KMS-11 (cell line): ENCODE results near the gene GSE1.

Experiments
- H2AFZ ChIP-seq: fragments of 200-600 bp; sonication (generic); 2 replicates; pipeline ENCODE4 v1.6.1; 2016; ENCODE audit warnings: antibody characterized with exemption, mixed run types, low read depth
- H3K27ac ChIP-seq: fragments of 200-600 bp; sonication (generic); 2 replicates; pipeline ENCODE4 v1.6.1; 2016; ENCODE audit warnings: mild to moderate bottlenecking, mixed run types
- H3K27me3 ChIP-seq: fragments of 200-600 bp; sonication (generic); 2 replicates; pipeline ENCODE4 v1.6.1; 2017; ENCODE audit warnings: mild to moderate bottlenecking, low read depth, mixed run types, moderate library complexity; ENCODE audit not compliant: insufficient read depth
- H3K36me3 ChIP-seq: fragments of 200-600 bp; sonication (generic); 2 replicates; pipeline ENCODE4 v1.6.1; 2017; ENCODE audit warnings: mild to moderate bottlenecking, mixed run types; ENCODE audit not compliant: insufficient read depth
- H3K4me1 ChIP-seq: fragments of 200-600 bp; sonication (generic); 2 replicates; pipeline ENCODE4 v1.6.1; 2016; ENCODE audit warnings: mild to moderate bottlenecking, low read depth, mixed run types; ENCODE audit not compliant: poor library complexity, severe bottlenecking
- H3K4me2 ChIP-seq: fragments of 200-600 bp; sonication (generic); 2 replicates; pipeline ENCODE4 v1.7.0; 2016; ENCODE audit warnings: mild to moderate bottlenecking, mixed run types
- H3K4me3 ChIP-seq: fragments of 200-600 bp; sonication (generic); IDR thresholded peaks from 2 replicates; pipeline ENCODE4 v1.6.1; 2017; ENCODE audit warnings: low read depth, low read length, mixed read lengths; ENCODE audit not compliant: insufficient read depth
- H3K79me2 ChIP-seq: fragments of 200-600 bp; sonication (generic); 2 replicates; pipeline ENCODE4 v1.6.1; 2016; ENCODE audit warnings: low read depth, mixed run types; ENCODE audit not compliant: insufficient read depth
- H3K9ac ChIP-seq: fragments of 200-600 bp; sonication (generic); 2 replicates; pipeline ENCODE4 v1.6.1; 2016; ENCODE audit warnings: mild to moderate bottlenecking, mixed run types
- H4K20me1 ChIP-seq: fragments of 200-600 bp; sonication (generic); 2 replicates; pipeline ENCODE4 v1.6.1; 2016; ENCODE audit warnings: mild to moderate bottlenecking, mixed run types; ENCODE audit not compliant: insufficient read depth
- TF ChIP-seq, protein P1 (sequence below): fragments of 200-600 bp; sonication (generic); conservative IDR thresholded peaks from 2 replicates; pipeline ENCODE4 v1.6.1; 2017; ENCODE audit warnings: low read depth, mild to moderate bottlenecking, antibody characterized with exemption, low read length, moderate library complexity, mixed read lengths

The GSE1 gene

DNA sequence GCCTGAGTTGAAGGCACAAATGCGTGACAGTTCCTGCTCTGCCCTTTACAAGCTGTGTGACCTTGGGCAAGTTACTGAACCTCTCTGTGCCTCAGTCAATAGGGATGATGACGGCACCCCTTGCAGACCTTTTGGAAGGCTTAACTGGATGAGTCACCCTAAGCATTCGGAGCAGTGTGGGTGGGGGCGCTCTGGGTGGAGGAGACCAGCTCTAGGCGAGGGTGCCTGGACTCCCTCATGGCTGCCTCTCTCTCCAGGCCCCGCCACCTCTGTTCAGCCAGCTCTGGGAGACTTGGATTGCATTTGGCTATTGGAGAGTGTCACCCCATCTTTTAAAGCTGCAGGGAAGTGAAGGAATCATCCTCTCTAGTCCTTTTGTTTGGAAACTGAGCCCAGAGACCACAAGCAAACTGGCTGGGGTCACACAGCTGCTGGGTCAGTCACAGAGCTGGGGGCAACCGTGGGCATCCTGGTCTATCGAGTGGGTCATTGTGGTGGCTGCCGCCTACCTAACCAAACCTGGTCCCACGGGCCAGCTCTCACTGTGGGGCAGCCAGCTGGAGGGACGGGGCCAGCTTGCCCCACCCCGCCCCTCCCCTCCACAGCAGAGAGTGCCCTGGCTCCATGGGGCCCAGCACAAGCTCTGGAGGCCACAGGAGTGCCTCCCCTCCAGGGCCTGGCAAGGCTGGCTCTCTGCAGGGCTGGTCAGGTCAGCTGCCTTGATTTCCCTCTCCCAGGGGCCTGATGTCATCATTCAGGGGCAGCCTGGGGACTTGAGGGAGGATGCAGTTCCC is 20.2 kb upstream of the GSE1 start:
- no peak overlapping the region for H2AFZ ChIP-seq
- H3K4me3 ChIP-seq = no peak overlapping the region
- H3K9ac ChIP-seq = no peak overlapping the region
- H3K79me2 ChIP-seq = no peaks in the 10 kb centered on the region
- H3K4me2 ChIP-seq = no peak overlapping the region
- TF ChIP-seq, protein P1, sequence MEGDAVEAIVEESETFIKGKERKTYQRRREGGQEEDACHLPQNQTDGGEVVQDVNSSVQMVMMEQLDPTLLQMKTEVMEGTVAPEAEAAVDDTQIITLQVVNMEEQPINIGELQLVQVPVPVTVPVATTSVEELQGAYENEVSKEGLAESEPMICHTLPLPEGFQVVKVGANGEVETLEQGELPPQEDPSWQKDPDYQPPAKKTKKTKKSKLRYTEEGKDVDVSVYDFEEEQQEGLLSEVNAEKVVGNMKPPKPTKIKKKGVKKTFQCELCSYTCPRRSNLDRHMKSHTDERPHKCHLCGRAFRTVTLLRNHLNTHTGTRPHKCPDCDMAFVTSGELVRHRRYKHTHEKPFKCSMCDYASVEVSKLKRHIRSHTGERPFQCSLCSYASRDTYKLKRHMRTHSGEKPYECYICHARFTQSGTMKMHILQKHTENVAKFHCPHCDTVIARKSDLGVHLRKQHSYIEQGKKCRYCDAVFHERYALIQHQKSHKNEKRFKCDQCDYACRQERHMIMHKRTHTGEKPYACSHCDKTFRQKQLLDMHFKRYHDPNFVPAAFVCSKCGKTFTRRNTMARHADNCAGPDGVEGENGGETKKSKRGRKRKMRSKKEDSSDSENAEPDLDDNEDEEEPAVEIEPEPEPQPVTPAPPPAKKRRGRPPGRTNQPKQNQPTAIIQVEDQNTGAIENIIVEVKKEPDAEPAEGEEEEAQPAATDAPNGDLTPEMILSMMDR = no peak
- no peaks in the 10 kb centered on the region for H4K20me1 ChIP-seq
- H3K36me3 ChIP-seq = no peaks in the 10 kb centered on the region
- H3K27me3 ChIP-seq = peaks cover 67% of the 10 kb centered on the region
- peaks cover 17% of the 10 kb centered on the region for H3K4me1 ChIP-seq
- H3K27ac ChIP-seq = no peak overlapping the region

DNA sequence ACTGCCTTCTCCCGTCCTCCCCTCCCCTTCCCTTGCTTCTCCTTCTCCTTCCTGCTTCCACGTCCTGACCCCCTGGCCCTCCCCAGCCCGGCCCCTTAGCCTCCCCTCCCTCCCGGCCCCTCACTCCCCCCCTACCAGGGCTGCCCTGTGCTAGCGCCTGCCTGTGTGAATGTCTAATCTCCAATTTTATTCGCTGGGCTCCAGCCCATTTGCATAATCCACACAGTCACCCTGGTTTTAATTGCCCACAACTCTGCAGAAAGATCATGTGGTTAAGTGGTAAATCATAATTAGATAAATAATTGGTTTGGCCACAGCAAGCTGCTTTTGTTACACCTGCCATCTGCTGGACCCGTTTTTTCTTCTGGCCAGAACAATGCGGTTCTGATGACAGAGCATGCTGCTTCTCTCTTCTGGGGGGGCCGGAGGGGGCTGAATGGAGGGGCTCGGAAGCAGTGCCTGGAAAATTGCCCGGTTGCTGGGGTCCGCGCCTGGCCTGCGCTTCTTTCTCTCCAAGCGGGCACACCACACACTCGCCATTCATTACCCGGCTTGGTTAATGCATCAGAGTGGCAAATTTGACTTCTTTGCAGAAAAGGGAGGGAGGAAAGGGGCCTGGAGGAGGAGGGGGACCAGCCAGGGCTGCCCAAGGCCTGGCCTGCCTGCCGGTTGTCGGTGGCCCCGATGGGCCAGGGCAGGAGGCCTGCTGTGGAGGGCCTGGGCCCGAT is 19.5 kb upstream of the GSE1 start:
- Histone ChIP-seq H3K4me3 (no peak overlapping the region), H2AFZ (no peak overlapping the region), H3K79me2 (no peaks in the 10 kb centered on the region), H3K27ac (no peak overlapping the region), H4K20me1 (no peaks in the 10 kb centered on the region), H3K4me1 (peaks cover 17% of the 10 kb centered on the region), H3K27me3 (peaks cover 65% of the 10 kb centered on the region), H3K4me2 (no peak overlapping the region), H3K36me3 (no peaks in the 10 kb centered on the region), H3K9ac (no peak overlapping the region)
- TF ChIP-seq, protein P1 = no peak

DNA sequence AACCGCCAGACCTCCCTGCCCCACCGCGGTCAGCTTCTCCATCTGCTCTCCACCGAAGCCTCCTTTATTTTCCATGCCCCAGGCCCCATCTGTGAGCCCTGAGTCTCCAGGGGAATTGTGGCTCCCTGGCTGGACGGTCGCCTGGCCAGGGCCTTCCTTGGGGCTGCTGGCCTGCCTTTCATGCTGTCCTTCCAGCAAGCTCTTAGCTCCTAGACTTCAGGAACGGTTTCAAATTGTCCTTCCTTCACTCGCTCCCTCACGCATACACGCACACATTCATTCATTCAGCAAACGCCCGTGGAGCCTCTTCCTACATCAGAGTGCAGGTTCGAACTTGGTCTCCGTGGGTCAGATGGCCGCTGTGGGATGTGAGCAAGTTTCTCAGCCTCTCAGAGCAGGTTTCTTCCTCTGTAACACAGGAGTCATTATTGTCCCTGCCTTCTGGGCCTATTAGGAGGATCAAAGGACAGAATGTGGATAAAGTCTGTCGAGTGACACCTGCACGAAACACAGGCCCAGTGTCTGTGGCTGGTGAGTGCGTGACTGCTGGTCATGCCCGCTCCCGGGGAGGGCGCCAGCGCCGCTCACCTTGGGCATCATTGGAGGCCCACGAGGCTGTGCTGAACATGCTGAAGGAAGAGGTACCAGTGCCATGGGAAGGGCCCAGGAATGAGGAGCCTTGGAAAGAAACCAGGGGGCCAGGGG is 18.7 kb upstream of the GSE1 start:
- Histone ChIP-seq H3K4me1 (peaks cover 17% of the 10 kb centered on the region), H3K27ac (no peak overlapping the region), H3K36me3 (no peaks in the 10 kb centered on the region), H2AFZ (no peak overlapping the region), H3K9ac (no peak overlapping the region), H3K4me3 (no peak overlapping the region), H4K20me1 (no peaks in the 10 kb centered on the region), H3K4me2 (no peak overlapping the region), H3K79me2 (no peaks in the 10 kb centered on the region), H3K27me3 (peaks cover 65% of the 10 kb centered on the region)
- TF ChIP-seq, protein P1 = no peak

DNA sequence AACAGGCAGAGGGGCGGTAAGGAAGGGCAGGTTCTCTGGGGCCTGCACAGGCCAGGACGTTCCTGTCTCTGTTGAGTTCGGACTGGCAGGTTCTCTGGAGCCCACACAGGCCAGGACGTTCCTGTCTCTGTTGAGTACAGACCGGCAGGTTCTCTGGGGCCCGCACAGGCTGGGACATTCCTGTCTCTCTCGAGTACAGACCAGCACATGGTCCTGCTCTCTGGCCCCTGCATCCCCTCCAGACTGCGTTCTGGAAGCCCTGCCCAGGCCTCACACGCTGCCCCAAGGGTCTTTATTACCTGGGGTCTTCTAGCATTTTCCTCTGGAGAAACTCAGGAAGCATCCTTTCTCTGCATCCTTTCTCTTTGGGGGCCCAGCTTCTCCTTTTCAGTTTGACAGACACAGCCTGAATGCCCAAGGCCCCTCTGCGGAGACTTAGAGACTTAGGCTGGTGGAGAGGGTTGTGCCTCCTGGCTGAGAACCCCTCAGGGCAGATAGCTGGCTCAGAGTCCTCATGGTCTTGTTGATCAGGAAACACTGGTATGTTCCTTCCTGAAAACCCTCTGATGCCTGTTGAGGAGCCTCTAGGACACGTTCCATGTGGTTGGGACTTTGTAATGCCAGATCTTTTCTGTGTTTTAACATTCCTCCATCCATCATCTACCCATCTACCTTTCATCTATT is 18.0 kb upstream of the GSE1 start:
- Histone ChIP-seq H2AFZ (no peak overlapping the region), H3K4me2 (no peak overlapping the region), H3K4me1 (peaks cover 20% of the 10 kb centered on the region), H3K9ac (no peak overlapping the region), H4K20me1 (no peaks in the 10 kb centered on the region), H3K27ac (no peak overlapping the region), H3K79me2 (no peaks in the 10 kb centered on the region), H3K36me3 (no peaks in the 10 kb centered on the region), H3K27me3 (peaks cover 69% of the 10 kb centered on the region), H3K4me3 (no peak overlapping the region)
- TF ChIP-seq, protein P1 = no peak
